Stomach (tissue), 9 donors: ENCODE data around the gene UBQLN1. TPM values are rescaled to one million over a fixed set of nuclear protein-coding genes. Genes with fewer than 3 reads are reported as not detected.

Experiments used
- DNase-seq, 2 donors: peaks; one replicate each; pipeline versions ENCODE4 v3.0.0 to v3.0.0-alpha.2; 2013 to 2019
- H3K27ac ChIP-seq, 5 donors: fragments of 200-600 bp in 4 of 5; sonication (generic) in 4 of 5; one replicate each; pipeline ENCODE4 v1.5.1; 2013 to 2019; ENCODE audit warnings: mild to moderate bottlenecking in 1 of 5, moderate library complexity in 1 of 5
- H3K27me3 ChIP-seq, 3 donors: fragments of 200-600 bp; sonication (generic); one replicate each; pipeline ENCODE4 v1.5.1; 2017 to 2019; ENCODE audit warnings: mixed run types in 1 of 3
- H3K36me3 ChIP-seq, 4 donors: fragments of 200-600 bp; sonication (generic); 1 replicate in 3 of 4; 2 replicates in 1 of 4; pipeline ENCODE4 v1.5.1; 2016 to 2019
- H3K4me1 ChIP-seq, 4 donors: fragments of 200-600 bp; sonication (generic); one replicate each; pipeline ENCODE4 v1.5.1; 2016 to 2019
- H3K4me3 ChIP-seq, 4 donors: fragments of 200-600 bp; sonication (generic) in 3 of 4; one replicate each; pipeline ENCODE4 v1.5.1; 2016 to 2019; ENCODE audit warnings: mild to moderate bottlenecking in 1 of 4
- H3K9me3 ChIP-seq, 4 donors: fragments of 200-600 bp; sonication (generic); one replicate each; pipeline ENCODE4 v1.5.1; 2016 to 2019
- EP300 ChIP-seq: sonication (generic); formaldehyde crosslinking; IDR thresholded peaks from one replicate; pipeline ENCODE4 v1.6.1; 2017; ENCODE audit warnings: antibody characterized with exemption
- POLR2A ChIP-seq, 4 donors: fragments of 450-650 bp; IDR thresholded peaks; one replicate each; pipeline ENCODE4 v1.6.1; 2016; ENCODE audit warnings: antibody characterized with exemption in 4 of 4, control low read depth in 2 of 4, mild to moderate bottlenecking in 1 of 4, moderate library complexity in 1 of 4
- POLR2AphosphoS5 ChIP-seq, 3 donors: sonication (generic); formaldehyde crosslinking; IDR thresholded peaks; one replicate each; pipeline ENCODE4 v1.6.1; 2016; ENCODE audit warnings: antibody characterized with exemption in 3 of 3
- WGBS, 5 donors: extraction: QIAGEN DNeasy Blood & Tissue Kit in 3 of 5; methylation state at CpG; one replicate each; pipeline versions ENCODE4 v1.1.5 to v1.1.7; 2013 to 2018; 5-methylcytosine and 5-hydroxymethylcytosine counted together
- intact Hi-C: fragments of 100-400 bp; cut with DNase I; formaldehyde crosslinking; loops from one replicate; pipeline ENCODE4 v1.15.1; 2023; ENCODE audit warnings: low total_unique reads
- polyA plus RNA-seq, 3 donors: library from polyadenylated mRNA; stranded (reverse); fragments of 200-250 nt; gene quantifications; one replicate each; pipeline ENCODE4 v1.2.3, GENCODE V29; 2013
- total RNA-seq, 5 donors: library from RNA; depleted of rRNA; stranded (reverse); fragments of >200 nt; gene quantifications; one replicate each; pipeline versions ENCODE4 v1.1.0 to v1.2.3, GENCODE V29; 2014 to 2016
- TF ChIP-seq, protein P1 (sequence below), 7 experiments: fragments of 450-650 bp in 4 of 7; fragments of 200-600 bp in 3 of 7; sonication (generic) in 3 of 7; IDR thresholded peaks; one replicate each; pipeline ENCODE4 v1.5.1; 2016 to 2019; ENCODE audit warnings: antibody characterized with exemption in 7 of 7, control low read depth in 2 of 7, mild to moderate bottlenecking in 1 of 7
- donor health status: healthy with polysubstance abuse.
- donor health status: Bipolar disorder and iron deficiency.
- donor health status: healthy.

Gene UBQLN1
- total and polyA plus RNA-seq, 8 donors = 24.5 to 124 (median 74.6) TPM

GRCh38 chr9:83649080-83649479 is 58.7 kb downstream of the UBQLN1 start:
- Histone ChIP-seq H3K9me3 (no peaks in the 10 kb centered on the region), H3K27ac (no peak overlapping the region), H3K36me3 (peaks cover 11 to 65% (median 52%) of the 10 kb centered on the region in 4 donors), H3K4me3 (no peak overlapping the region), H3K27me3 (no peaks in the 10 kb centered on the region), H3K4me1 (no peaks in the 10 kb centered on the region)
- peak; percentile 74 to 78 for DNase-seq
- WGBS, 5 donors = 32 to 36% (median 34%) methylated on average over 8 of the region's 8 CpGs
- TF ChIP-seq, protein P1, sequence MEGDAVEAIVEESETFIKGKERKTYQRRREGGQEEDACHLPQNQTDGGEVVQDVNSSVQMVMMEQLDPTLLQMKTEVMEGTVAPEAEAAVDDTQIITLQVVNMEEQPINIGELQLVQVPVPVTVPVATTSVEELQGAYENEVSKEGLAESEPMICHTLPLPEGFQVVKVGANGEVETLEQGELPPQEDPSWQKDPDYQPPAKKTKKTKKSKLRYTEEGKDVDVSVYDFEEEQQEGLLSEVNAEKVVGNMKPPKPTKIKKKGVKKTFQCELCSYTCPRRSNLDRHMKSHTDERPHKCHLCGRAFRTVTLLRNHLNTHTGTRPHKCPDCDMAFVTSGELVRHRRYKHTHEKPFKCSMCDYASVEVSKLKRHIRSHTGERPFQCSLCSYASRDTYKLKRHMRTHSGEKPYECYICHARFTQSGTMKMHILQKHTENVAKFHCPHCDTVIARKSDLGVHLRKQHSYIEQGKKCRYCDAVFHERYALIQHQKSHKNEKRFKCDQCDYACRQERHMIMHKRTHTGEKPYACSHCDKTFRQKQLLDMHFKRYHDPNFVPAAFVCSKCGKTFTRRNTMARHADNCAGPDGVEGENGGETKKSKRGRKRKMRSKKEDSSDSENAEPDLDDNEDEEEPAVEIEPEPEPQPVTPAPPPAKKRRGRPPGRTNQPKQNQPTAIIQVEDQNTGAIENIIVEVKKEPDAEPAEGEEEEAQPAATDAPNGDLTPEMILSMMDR (IDR thresholded peaks at IDR 0.05) = peak in 5 of 7 experiments; percentile 48 to 84 (median 66)
- TF ChIP-seq POLR2A (IDR thresholded peaks at IDR 0.05) = no peak
- intact Hi-C loops = loop anchor here (10.0 kb wide), 1 partner anchor 314 kb away; no protein-coding TSS in a partner anchor

- 71 to 79% (median 77%) methylated on average over 8 of the region's 8 CpGs for WGBS, 5 donors
- Histone ChIP-seq H3K27ac (no peak overlapping the region), H3K36me3 (peaks cover 7 to 44% (median 35%) of the 10 kb centered on the region in 4 donors), H3K4me1 (no peaks in the 10 kb centered on the region), H3K4me3 (no peak overlapping the region), H3K27me3 (no peaks in the 10 kb centered on the region), H3K9me3 (no peaks in the 10 kb centered on the region)
- peak in 1 of 2 donors; percentile 12 for DNase-seq
- intact Hi-C loops = loop anchor here (10.0 kb wide), 1 partner anchor 312 kb away; no protein-coding TSS in a partner anchor
- TF ChIP-seq POLR2AphosphoS5 (IDR thresholded peaks at IDR 0.05) (no peak), EP300 (no peak), POLR2A (IDR thresholded peaks at IDR 0.05) (no peak)
- TF ChIP-seq, protein P1 (IDR thresholded peaks at IDR 0.05) = no peak
Measured at GRCh38 chr9:83646500-83647239, 61.1 kb downstream of the UBQLN1 start.

DNA sequence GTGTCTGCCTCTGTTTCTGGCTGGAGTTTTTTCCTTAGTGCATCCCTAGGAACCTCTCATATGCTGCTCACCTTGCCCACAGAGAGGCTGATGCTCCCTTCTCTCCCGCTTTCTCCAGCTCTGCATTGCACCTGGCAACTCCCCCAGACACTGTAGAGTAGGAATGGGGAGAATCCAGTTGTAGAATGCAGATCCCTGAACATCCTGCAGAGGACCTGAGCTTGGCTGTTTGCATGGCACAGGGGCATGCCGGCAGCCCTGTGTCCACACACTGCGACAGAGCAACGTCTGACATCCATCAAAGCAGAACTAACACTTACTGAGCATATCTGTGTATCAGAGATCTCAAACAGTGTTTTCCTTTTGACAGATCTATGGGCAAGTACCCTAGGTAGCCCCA is 65.0 kb downstream of the UBQLN1 start:
- H3K36me3 ChIP-seq = peaks cover 0 to 24% (median 16%) of the 10 kb centered on the region in 4 donors
- TF ChIP-seq POLR2AphosphoS5 (IDR thresholded peaks at IDR 0.05) = no peak
- TF ChIP-seq, protein P1 (IDR thresholded peaks at IDR 0.05) = no peak
- 61 to 88% (median 75%) methylated on average over 4 of the region's 4 CpGs for WGBS, 5 donors
- H3K27ac ChIP-seq = no peak overlapping the region
- no peaks in the 10 kb centered on the region for H3K27me3 ChIP-seq
- H3K9me3 ChIP-seq = no peaks in the 10 kb centered on the region
- intact Hi-C loops = loop anchor here (10.0 kb wide), 1 partner anchor 308 kb away; no protein-coding TSS in a partner anchor
- no peak overlapping the region for H3K4me3 ChIP-seq
- no peak for DNase-seq
- no peaks in the 10 kb centered on the region for H3K4me1 ChIP-seq

DNA sequence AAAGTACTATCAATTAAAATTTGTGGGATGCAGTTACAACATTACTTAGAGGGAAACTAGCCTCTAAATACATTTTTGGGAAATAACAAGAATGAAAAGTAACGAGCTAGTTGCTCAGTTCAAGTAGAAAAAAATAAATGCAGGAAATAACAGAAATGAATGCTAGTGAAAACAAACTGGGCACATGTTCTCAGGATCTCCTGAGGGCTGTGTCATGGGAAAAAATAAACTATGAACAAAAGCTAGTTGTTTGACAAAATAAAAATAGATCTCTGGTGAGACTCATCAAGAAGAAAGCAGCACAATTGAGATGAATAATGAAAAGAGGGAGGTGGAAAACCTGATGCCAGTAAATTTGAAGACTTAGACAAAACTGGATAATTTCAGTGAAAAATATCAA is 68.5 kb downstream of the UBQLN1 start:
- Histone ChIP-seq H3K4me3 (no peak overlapping the region), H3K4me1 (no peaks in the 10 kb centered on the region), H3K9me3 (no peaks in the 10 kb centered on the region), H3K27me3 (no peaks in the 10 kb centered on the region), H3K36me3 (peaks cover 0 to 13% (median 2%) of the 10 kb centered on the region in 4 donors), H3K27ac (no peak overlapping the region)
- DNase-seq = no peak
- TF ChIP-seq POLR2AphosphoS5 (IDR thresholded peaks at IDR 0.05) (no peak), POLR2A (IDR thresholded peaks at IDR 0.05) (no peak), EP300 (no peak)
- TF ChIP-seq, protein P1 (IDR thresholded peaks at IDR 0.05) = no peak
- intact Hi-C loops = no loop called here
- 69 to 85% (median 72%) methylated on average over 1 of the region's 1 CpG for WGBS, 5 donors
